ENCODE measurements around the gene ADSS1.

The ADSS1 gene

GRCh38 chr14:104772707-104773504 lies 48.9 kb downstream of the ADSS1 start:
- Mint-ChIP-seq H3K9me3 (peaks cover 6% of the 10 kb centered on the region), H3K27me3 (ENCODE audit: low read depth, poor library complexity) (no peaks in the 10 kb centered on the region), H3K27ac (no peak overlapping the region), H3K4me3 (no peak overlapping the region), H3K36me3 (ENCODE audit: low read depth) (peaks cover 32% of the 10 kb centered on the region), H3K4me1 (peaks cover 17% of the 10 kb centered on the region)
- TF ChIP-seq CTCF (IDR thresholded peaks at IDR 0.05): no peak
- no peak for DNase-seq

DNA sequence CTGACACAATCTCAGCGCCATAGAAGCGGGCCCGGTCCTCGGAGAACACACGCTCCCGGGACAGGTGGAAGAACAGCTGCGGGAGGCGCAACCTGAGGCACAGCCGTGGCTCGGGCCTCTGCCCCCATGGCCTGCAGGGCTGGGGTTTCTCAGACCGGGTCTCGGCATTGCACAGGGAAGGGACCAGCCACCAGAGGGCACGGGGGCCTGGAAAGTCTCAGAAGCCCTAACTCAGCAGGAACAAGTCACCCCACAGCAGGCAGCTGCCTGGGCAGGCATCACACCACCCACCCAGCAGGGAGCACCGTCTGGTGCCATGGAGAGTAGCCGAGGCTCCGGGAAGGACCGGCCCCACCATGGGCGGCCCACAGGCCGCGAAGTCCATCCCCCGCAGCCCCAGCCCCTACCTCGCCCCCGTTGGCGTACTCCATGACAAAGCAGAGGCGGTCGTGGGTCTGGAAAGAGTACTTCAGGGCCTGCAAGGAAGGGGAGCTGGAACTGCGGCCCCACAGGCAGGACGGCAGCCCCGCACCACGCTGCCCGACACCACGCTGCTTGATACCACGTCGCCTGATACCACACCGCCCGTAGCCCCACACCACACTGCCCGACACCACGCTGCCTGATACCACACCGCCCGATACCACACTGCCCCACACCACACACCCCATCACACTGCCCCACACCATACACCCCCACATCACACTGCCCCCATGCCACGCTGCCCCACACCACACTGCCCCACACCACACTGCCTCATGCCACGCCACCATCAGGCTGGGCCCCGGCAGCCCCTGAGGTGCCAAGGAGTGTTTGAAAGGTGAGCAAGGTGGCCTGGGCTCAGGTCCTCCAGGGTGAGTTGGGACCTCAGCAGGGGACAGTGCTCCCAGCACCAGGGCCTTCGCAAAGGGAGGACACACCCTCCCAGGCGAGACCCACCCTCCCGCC lies 49.8 kb downstream of the ADSS1 start:
- Mint-ChIP-seq H3K27me3 (ENCODE audit: low read depth, poor library complexity) (no peaks in the 10 kb centered on the region), H3K9me3 (peaks cover 6% of the 10 kb centered on the region), H3K36me3 (ENCODE audit: low read depth) (peaks cover 32% of the 10 kb centered on the region), H3K4me3 (no peak overlapping the region), H3K4me1 (peaks cover 16% of the 10 kb centered on the region), H3K27ac (no peak overlapping the region)
- DNase-seq: no peak
- TF ChIP-seq CTCF (IDR thresholded peaks at IDR 0.05): no peak

- TF ChIP-seq CTCF (IDR thresholded peaks at IDR 0.05): no peak
- Mint-ChIP-seq H3K27me3 (ENCODE audit: low read depth, poor library complexity) (no peaks in the 10 kb centered on the region), H3K9me3 (peaks cover 6% of the 10 kb centered on the region), H3K27ac (no peak overlapping the region), H3K4me3 (no peak overlapping the region), H3K36me3 (ENCODE audit: low read depth) (peaks cover 32% of the 10 kb centered on the region), H3K4me1 (peaks cover 8% of the 10 kb centered on the region)
- no peak for DNase-seq
Measured at GRCh38 chr14:104774453-104775072, 50.5 kb downstream of the ADSS1 start.

- Mint-ChIP-seq H3K27me3 (ENCODE audit: low read depth, poor library complexity) (no peaks in the 10 kb centered on the region), H3K36me3 (ENCODE audit: low read depth) (peaks cover 28% of the 10 kb centered on the region), H3K27ac (no peak overlapping the region), H3K4me1 (peaks cover 3% of the 10 kb centered on the region), H3K9me3 (peaks cover 6% of the 10 kb centered on the region), H3K4me3 (no peak overlapping the region)
- TF ChIP-seq CTCF (IDR thresholded peaks at IDR 0.05): no peak
- no peak for DNase-seq
Measured at GRCh38 chr14:104775073-104775489, 51.1 kb downstream of the ADSS1 start.

GRCh38 chr14:104776481-104776880 lies 52.5 kb downstream of the ADSS1 start:
- Mint-ChIP-seq H3K4me3 (no peak overlapping the region), H3K9me3 (no peaks in the 10 kb centered on the region), H3K27me3 (ENCODE audit: low read depth, poor library complexity) (no peaks in the 10 kb centered on the region), H3K36me3 (ENCODE audit: low read depth) (peaks cover 14% of the 10 kb centered on the region), H3K27ac (no peak overlapping the region), H3K4me1 (no peaks in the 10 kb centered on the region)
- TF ChIP-seq CTCF (IDR thresholded peaks at IDR 0.05): no peak
- no peak for DNase-seq

Data from nephron progenitor cell (in vitro differentiated cells).